SU-DHL-6 (cell line): Measurements from ENCODE around the gene GSE1.

Source experiments
- H2AFZ ChIP-seq: fragments of 200-600 bp; sonication (generic); 2 replicates; pipeline ENCODE4 v1.6.1; 2014; ENCODE audit warnings: low read depth, mild to moderate bottlenecking, moderate library complexity, mixed read lengths, antibody characterized with exemption, low read length; ENCODE audit not compliant: severe bottlenecking
- H3F3A ChIP-seq: fragments of 200-600 bp; shearing (Covaris generic); 2 replicates; pipeline ENCODE4 v1.6.0; 2016; ENCODE audit warnings: antibody characterized with exemption, mild to moderate bottlenecking; ENCODE audit not compliant: insufficient read depth
- H3K27ac ChIP-seq: fragments of 200-600 bp; sonication (generic); 2 replicates; pipeline ENCODE4 v1.5.1; 2016; ENCODE audit warnings: low read depth, mild to moderate bottlenecking, low read length, moderate library complexity, mixed read lengths
- H3K27me3 ChIP-seq: fragments of 200-600 bp; sonication (generic), shearing (Covaris generic); 2 replicates; pipeline ENCODE4 v1.6.0; 2014; ENCODE audit warnings: mild to moderate bottlenecking, low read length
- H3K36me3 ChIP-seq: fragments of 200-600 bp; sonication (generic); 2 replicates; pipeline ENCODE4 v1.6.1; 2014; ENCODE audit warnings: mild to moderate bottlenecking, low read length, mixed read lengths
- H3K4me2 ChIP-seq: fragments of 300-600, 200-600 bp; shearing (Covaris generic), sonication (generic); 2 replicates; pipeline ENCODE4 v1.6.0; 2014; ENCODE audit warnings: low read length, low read depth, mild to moderate bottlenecking; ENCODE audit not compliant: poor library complexity, severe bottlenecking
- H3K4me3 ChIP-seq: fragments of 200-600 bp; sonication (generic); 2 replicates; pipeline ENCODE4 v1.5.1; 2014; ENCODE audit warnings: antibody characterized with exemption, low read length, mild to moderate bottlenecking, mixed read lengths; ENCODE audit not compliant: insufficient read depth, poor library complexity, severe bottlenecking
- H3K79me2 ChIP-seq: fragments of 200-600 bp; sonication (generic); 2 replicates; pipeline ENCODE4 v1.6.1; 2014; ENCODE audit warnings: mild to moderate bottlenecking, low read length, moderate library complexity; ENCODE audit not compliant: insufficient read depth
- H3K9ac ChIP-seq: fragments of 200-600 bp; sonication (generic); 2 replicates; pipeline ENCODE4 v1.7.0; 2014; ENCODE audit warnings: mild to moderate bottlenecking, low read length
- H3K9me2 ChIP-seq: fragments of 200-600 bp; sonication (generic); replicated peaks from 2 replicates; pipeline ENCODE4 v1.6.1; 2014; ENCODE audit warnings: low read length; ENCODE audit not compliant: insufficient read depth
- H3K9me3 ChIP-seq: fragments of 200-600 bp; sonication (generic); 2 replicates; pipeline ENCODE4 v1.6.1; 2014; ENCODE audit warnings: low read length, mixed read lengths; ENCODE audit not compliant: insufficient read depth
- H4K20me1 ChIP-seq: fragments of 200-600 bp; sonication (generic); 2 replicates; pipeline ENCODE4 v1.6.1; 2014; ENCODE audit warnings: low read depth, mild to moderate bottlenecking, antibody characterized with exemption, low read length, moderate library complexity, mixed read lengths
- EZH2phosphoT487 ChIP-seq: fragments of 200-600 bp; sonication (generic), shearing (Covaris generic); conservative IDR thresholded peaks from 2 replicates; pipeline ENCODE4 v1.6.1; 2018; ENCODE audit warnings: mild to moderate bottlenecking, antibody characterized with exemption, low read length, moderate library complexity, mixed read lengths
- TF ChIP-seq, protein P1 (sequence below): fragments of 200-600 bp; sonication (generic); IDR thresholded peaks from one replicate; pipeline ENCODE4 v1.5.1; 2017; ENCODE audit warnings: antibody characterized with exemption, mild to moderate bottlenecking, low read length, moderate library complexity; ENCODE audit not compliant: insufficient read depth, poor library complexity, severe bottlenecking

Gene GSE1

DNA sequence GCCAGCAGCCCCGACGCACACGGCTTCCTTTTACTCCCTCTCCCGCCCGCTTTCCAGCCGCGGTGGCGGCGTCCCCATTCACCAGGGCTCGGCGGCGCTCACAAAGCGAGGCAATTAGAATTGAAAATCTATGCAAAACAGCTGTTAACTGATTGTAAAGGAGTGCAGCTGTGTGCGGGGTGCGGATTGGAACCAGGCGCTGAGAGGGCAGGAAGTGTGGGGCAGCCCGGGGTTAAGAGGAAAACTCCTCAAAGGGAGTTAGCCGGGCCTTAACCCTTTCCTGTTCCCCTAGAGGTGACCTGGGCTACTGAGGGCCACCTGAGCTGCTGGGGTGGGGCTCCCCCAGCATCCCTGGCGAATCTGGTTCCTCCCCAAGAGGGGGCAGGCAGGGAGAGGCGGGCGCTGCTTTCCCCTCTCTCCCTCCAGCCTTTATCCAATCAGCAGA lies 5.8 kb upstream of the GSE1 start:
- Histone ChIP-seq H3K27ac (no peak overlapping the region), H3F3A (no peaks in the 10 kb centered on the region; the same call in 1 of the 2 replicates), H3K9me2 (no peaks in the 10 kb centered on the region), H3K9me3 (no peaks in the 10 kb centered on the region), H4K20me1 (no peaks in the 10 kb centered on the region), H3K4me3 (no peak overlapping the region), H3K36me3 (no peaks in the 10 kb centered on the region), H3K4me2 (no peak overlapping the region), H2AFZ (no peak overlapping the region), H3K27me3 (no peaks in the 10 kb centered on the region), H3K9ac (no peak overlapping the region), H3K79me2 (no peaks in the 10 kb centered on the region)
- TF ChIP-seq, protein P1, sequence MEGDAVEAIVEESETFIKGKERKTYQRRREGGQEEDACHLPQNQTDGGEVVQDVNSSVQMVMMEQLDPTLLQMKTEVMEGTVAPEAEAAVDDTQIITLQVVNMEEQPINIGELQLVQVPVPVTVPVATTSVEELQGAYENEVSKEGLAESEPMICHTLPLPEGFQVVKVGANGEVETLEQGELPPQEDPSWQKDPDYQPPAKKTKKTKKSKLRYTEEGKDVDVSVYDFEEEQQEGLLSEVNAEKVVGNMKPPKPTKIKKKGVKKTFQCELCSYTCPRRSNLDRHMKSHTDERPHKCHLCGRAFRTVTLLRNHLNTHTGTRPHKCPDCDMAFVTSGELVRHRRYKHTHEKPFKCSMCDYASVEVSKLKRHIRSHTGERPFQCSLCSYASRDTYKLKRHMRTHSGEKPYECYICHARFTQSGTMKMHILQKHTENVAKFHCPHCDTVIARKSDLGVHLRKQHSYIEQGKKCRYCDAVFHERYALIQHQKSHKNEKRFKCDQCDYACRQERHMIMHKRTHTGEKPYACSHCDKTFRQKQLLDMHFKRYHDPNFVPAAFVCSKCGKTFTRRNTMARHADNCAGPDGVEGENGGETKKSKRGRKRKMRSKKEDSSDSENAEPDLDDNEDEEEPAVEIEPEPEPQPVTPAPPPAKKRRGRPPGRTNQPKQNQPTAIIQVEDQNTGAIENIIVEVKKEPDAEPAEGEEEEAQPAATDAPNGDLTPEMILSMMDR = no peak
- no peak for TF ChIP-seq EZH2phosphoT487

DNA sequence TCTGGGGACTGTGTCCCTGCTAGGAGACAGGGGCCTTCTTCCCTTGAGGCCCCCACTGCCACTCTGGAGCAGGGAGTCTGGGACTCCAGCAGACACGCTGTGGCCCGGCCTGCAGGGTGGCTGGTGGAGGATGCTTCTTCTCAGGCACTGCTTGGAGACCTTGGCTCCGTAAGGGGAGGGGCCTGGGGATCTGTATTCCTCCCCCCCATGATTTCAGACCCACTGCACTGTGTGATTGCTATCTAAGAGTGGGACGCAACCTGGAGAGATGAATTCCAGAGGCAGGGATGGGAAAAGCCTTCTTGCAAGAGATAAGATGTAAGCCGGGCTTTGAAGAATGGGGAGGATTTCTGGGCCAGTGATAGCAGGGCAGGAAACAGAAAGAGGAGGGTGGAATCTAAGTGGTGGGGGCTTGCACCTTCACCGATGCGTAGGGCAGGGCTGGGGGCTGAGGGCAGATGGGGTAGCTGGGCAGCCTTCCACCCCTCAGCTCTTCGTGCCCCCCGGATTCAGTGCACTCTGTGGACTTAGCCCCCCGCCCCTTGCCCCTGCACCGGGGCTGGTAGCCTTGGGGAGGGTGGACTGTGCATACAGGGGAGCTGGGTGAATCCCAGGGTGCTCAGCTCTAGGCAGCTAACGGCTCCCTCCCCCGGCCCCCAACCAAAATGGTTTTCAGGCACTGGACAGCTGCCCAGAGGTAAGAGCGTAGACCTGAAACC lies 5.2 kb upstream of the GSE1 start:
- no peak overlapping the region for H3K9ac ChIP-seq
- 0 out of 2 replicates have a peak, but pooled peaks have one; percentile 53 for TF ChIP-seq EZH2phosphoT487
- TF ChIP-seq, protein P1 = no peak
- H3K9me2 ChIP-seq = no peaks in the 10 kb centered on the region
- H3F3A ChIP-seq = no peaks in the 10 kb centered on the region; the same call in 1 of the 2 replicates
- H3K36me3 ChIP-seq = no peaks in the 10 kb centered on the region
- no peak overlapping the region for H2AFZ ChIP-seq
- no peak overlapping the region for H3K4me3 ChIP-seq
- no peak overlapping the region for H3K4me2 ChIP-seq
- H3K9me3 ChIP-seq = no peaks in the 10 kb centered on the region
- no peaks in the 10 kb centered on the region for H3K27me3 ChIP-seq
- no peaks in the 10 kb centered on the region for H4K20me1 ChIP-seq
- no peaks in the 10 kb centered on the region for H3K79me2 ChIP-seq
- no peak overlapping the region for H3K27ac ChIP-seq

DNA sequence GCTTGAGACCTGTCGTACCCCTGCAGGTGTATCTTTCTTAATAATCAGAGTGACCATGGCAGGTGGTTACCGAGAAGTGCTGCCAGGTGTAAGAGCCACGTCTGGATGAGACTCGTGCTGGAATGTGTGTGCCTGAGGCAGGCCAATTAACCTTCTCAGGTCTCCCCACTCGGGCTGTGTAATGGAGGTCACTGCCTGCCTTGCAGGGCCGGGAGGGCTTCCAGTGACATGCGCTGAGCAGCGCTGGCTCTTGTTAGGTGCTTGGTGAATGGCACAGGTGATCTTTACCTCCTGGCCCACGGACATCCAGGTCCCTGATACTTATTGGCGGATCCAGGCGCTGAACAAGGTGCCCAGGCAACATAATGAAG lies 4.6 kb upstream of the GSE1 start:
- Histone ChIP-seq H3K36me3 (no peaks in the 10 kb centered on the region), H3K4me2 (no peak overlapping the region), H3K79me2 (no peaks in the 10 kb centered on the region), H2AFZ (no peak overlapping the region), H3K9me3 (no peaks in the 10 kb centered on the region), H3K4me3 (no peak overlapping the region), H3K9ac (no peak overlapping the region), H3K27ac (no peak overlapping the region), H4K20me1 (no peaks in the 10 kb centered on the region), H3F3A (no peaks in the 10 kb centered on the region; the same call in 1 of the 2 replicates), H3K27me3 (no peaks in the 10 kb centered on the region), H3K9me2 (no peaks in the 10 kb centered on the region)
- TF ChIP-seq EZH2phosphoT487 = no peak
- TF ChIP-seq, protein P1 = no peak
